ENCODE data around the gene SMIM24.

- TF ChIP-seq EZH2 (IDR thresholded peaks at IDR 0.05; ENCODE audit: borderline replicate concordance, low read depth, low read length, severe bottlenecking) (no peak), CTCF (IDR thresholded peaks at IDR 0.05; ENCODE audit: borderline replicate concordance, extremely low read depth, low read length, poor library complexity, severe bottlenecking) (no peak)
Measured at GRCh38 chr19:3443840-3444694, 36.3 kb downstream of the SMIM24 start.
